GM18907 (cell line): ENCODE measurements around the gene KRT84.

Experiments
- ATAC-seq: cut with Tn5 transposase; IDR thresholded peaks from one replicate; pipeline ENCODE4 v1.9.1; 2021; ENCODE audit warnings: mild to moderate bottlenecking, moderate library complexity; ENCODE audit not compliant: unreplicated experiment

The KRT84 gene

GRCh38 chr12:52385226-52385702 lies at the start of gene KRT84:
Gene KRT84, minus strand, starts transcription at chr12:52385652. Its CDS starts 67 bp downstream, at chr12:52385585.
- no peak for ATAC-seq

- no peak for ATAC-seq
These were observed 49.5 kb upstream of the KRT84 start for GRCh38 chr12:52434760-52435530.

- ATAC-seq, result no peak
These were observed 48.8 kb upstream of the KRT84 start, which contains the start of gene KRT75 for GRCh38 chr12:52434081-52434733. Gene KRT75, minus strand, starts transcription at chr12:52434371. Its CDS starts 67 bp downstream, at chr12:52434304.

GRCh38 chr12:52433501-52434080 lies 48.1 kb upstream of the KRT84 start:
- no peak for ATAC-seq

GRCh38 chr12:52432559-52433207 lies 47.2 kb upstream of the KRT84 start:
- ATAC-seq, result no peak

- ATAC-seq, result no peak
These were observed 42.7 kb upstream of the KRT84 start for GRCh38 chr12:52428121-52428520.

GRCh38 chr12:52427083-52427482 lies 41.6 kb upstream of the KRT84 start:
- no peak for ATAC-seq

- ATAC-seq, result no peak
These were observed 40.6 kb upstream of the KRT84 start for GRCh38 chr12:52426034-52426433.

- no peak for ATAC-seq
These were observed 40.0 kb upstream of the KRT84 start for GRCh38 chr12:52425466-52425865.

GRCh38 chr12:52423661-52424500 lies 38.4 kb upstream of the KRT84 start:
- no peak for ATAC-seq

GRCh38 chr12:52423035-52423434 lies 37.6 kb upstream of the KRT84 start:
- ATAC-seq, result no peak

- no peak for ATAC-seq
These were observed 34.2 kb upstream of the KRT84 start for GRCh38 chr12:52419656-52420055.

GRCh38 chr12:52418576-52419110 lies 33.2 kb upstream of the KRT84 start:
- no peak for ATAC-seq

GRCh38 chr12:52417740-52418139 lies 32.3 kb upstream of the KRT84 start:
- ATAC-seq, result no peak

GRCh38 chr12:52416795-52417194 lies 31.3 kb upstream of the KRT84 start:
- no peak for ATAC-seq

- ATAC-seq, result no peak
These were observed 30.7 kb upstream of the KRT84 start for GRCh38 chr12:52415870-52416750.

GRCh38 chr12:52414936-52415335 lies 29.5 kb upstream of the KRT84 start:
- ATAC-seq, result no peak

GRCh38 chr12:52413782-52414345 lies 28.4 kb upstream of the KRT84 start:
- no peak for ATAC-seq

- no peak for ATAC-seq
These were observed 27.8 kb upstream of the KRT84 start for GRCh38 chr12:52413202-52413601.
